ENCODE results near the gene TBC1D16.

- TF ChIP-seq CTCF (IDR thresholded peaks at IDR 0.05), result no peak
- TF ChIP-seq NFATC4 (CRISPR knock-in tag; IDR thresholded peaks at IDR 0.05), result no peak
- no peak for TF ChIP-seq CREM (CRISPR knock-in tag; IDR thresholded peaks at IDR 0.05)
- TF ChIP-seq USF2 (CRISPR knock-in tag; IDR thresholded peaks at IDR 0.05), result no peak
- no peak for TF ChIP-seq JUN (CRISPR knock-in tag; IDR thresholded peaks at IDR 0.05)
- TF ChIP-seq ZNF425 (CRISPR knock-in tag; conservative IDR thresholded peaks at IDR 0.05), result no peak
- TF ChIP-seq HMGXB4 (CRISPR knock-in tag; IDR thresholded peaks at IDR 0.05), result no peak
- no peak for TF ChIP-seq USF1 (CRISPR knock-in tag; IDR thresholded peaks at IDR 0.05)
- TF ChIP-seq FOXJ3 (CRISPR knock-in tag; IDR thresholded peaks at IDR 0.05; ENCODE audit: borderline replicate concordance), result no peak
- no peak for TF ChIP-seq PRRX2 (CRISPR knock-in tag; IDR thresholded peaks at IDR 0.05)
Observed at GRCh38 chr17:79969906-79970305, 65.8 kb downstream of the TBC1D16 start.
